ENCODE data around the gene RPS21. TPM values are rescaled to one million over a fixed set of nuclear protein-coding genes. Genes with fewer than 3 reads are reported as not detected.
A peak's percentile ranks its signal among the peaks of the same experiment; 100 is the strongest.

The RPS21 gene
- total RNA-seq, 1 experiment from 2014 or later = 3,142 TPM

DNA sequence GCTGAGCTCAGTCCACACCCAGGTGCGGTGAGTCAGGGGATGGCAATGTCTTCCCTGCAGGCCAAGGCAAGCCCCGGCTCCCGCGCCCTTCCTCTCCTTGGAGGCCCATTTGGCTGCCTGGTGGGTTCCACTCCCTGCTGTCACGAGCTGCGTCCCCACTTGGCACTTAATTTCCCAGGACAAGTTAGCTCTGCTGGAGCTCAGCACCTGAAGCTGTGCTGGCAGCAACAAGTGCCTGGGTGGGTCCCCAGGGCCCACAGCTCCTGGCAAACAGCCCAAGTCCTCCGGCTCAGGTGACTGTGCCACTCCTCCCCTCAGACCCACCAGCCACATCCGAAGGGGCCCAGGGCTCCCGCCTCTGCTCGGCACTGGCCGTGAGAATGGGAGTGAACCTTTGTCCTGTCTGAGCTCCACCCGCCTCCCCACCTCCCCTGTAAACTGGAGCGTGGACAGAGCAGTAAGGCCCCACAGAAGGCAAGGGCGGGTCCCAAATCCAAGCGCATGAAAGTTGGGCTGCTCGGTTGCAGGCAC lies 36.7 kb upstream of the RPS21 start:
- Histone ChIP-seq H3K4me1 (peaks cover 17% of the 10 kb centered on the region), H3K4me3 (no peak overlapping the region), H3K27me3 (no peaks in the 10 kb centered on the region), H3K27ac (no peak overlapping the region), H3K36me3 (peaks cover 11% of the 10 kb centered on the region), H3K9me3 (replicated peaks) (peaks cover 5% of the 10 kb centered on the region; the same call in 1 of the 2 replicates)
- DNase-seq = no peak

- H3K4me3 ChIP-seq = no peak overlapping the region
- DNase-seq = no peak
- peaks cover 18% of the 10 kb centered on the region for H3K4me1 ChIP-seq
- no peaks in the 10 kb centered on the region for H3K27me3 ChIP-seq
- H3K27ac ChIP-seq = no peak overlapping the region
- H3K36me3 ChIP-seq = peaks cover 11% of the 10 kb centered on the region
- peaks cover 5% of the 10 kb centered on the region; the same call in 1 of the 2 replicates for H3K9me3 ChIP-seq (replicated peaks)
Observed at GRCh38 chr20:62350629-62351422, 36.1 kb upstream of the RPS21 start.

GRCh38 chr20:62351469-62352401 lies 35.2 kb upstream of the RPS21 start:
- Histone ChIP-seq H3K9me3 (replicated peaks) (peaks cover 5% of the 10 kb centered on the region; the same call in 1 of the 2 replicates), H3K4me1 (peaks cover 24% of the 10 kb centered on the region), H3K27me3 (no peaks in the 10 kb centered on the region), H3K36me3 (peaks cover 11% of the 10 kb centered on the region), H3K27ac (no peak overlapping the region), H3K4me3 (no peak overlapping the region)
- no peak for DNase-seq

- Histone ChIP-seq H3K9me3 (replicated peaks) (peaks cover 5% of the 10 kb centered on the region; the same call in 1 of the 2 replicates), H3K27me3 (no peaks in the 10 kb centered on the region), H3K4me1 (peaks cover 33% of the 10 kb centered on the region), H3K36me3 (peaks cover 11% of the 10 kb centered on the region), H3K4me3 (no peak overlapping the region), H3K27ac (no peak overlapping the region)
- no peak for DNase-seq
Observed at GRCh38 chr20:62352402-62353288, 34.3 kb upstream of the RPS21 start.

DNA sequence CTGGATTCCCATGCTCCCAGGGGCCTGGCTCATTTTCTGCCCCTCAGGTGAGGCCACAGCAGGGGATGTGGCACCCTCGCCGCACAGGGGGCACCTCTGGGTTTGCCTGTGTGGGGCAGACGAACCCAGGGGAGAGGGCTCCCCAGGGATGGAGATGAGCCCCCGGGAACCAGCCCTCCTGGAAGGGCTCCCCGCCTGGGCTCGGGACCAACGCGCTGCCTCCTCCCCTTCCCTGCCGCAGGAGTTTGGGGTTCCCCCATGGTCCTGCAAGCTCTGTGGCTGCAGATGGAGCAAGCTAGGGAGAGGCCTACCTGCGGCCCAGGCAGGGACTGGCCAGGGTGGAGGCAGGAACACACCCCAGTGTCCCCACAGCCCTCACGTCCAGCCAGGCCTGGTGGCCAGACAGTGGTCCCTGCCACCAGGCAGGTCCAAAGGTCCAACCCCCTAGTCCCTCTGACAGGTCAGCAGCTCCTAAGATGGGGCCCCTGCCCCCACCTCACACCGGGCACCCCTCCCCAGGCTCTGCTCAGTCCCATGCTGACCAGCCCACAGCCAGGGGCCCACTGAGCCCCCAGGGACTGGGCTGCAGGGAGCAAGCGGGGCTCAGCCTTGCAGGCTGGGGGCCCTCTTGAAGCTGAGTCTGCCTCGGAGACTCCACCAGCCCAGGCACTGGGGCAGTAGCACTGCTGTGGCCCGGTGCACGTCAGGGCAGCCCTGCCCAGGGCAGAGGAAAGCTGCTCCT lies 33.4 kb upstream of the RPS21 start:
- Histone ChIP-seq H3K27ac (no peak overlapping the region), H3K4me3 (no peak overlapping the region), H3K36me3 (peaks cover 11% of the 10 kb centered on the region), H3K4me1 (peaks cover 41% of the 10 kb centered on the region), H3K9me3 (replicated peaks) (peaks cover 4% of the 10 kb centered on the region; the same call in 1 of the 2 replicates), H3K27me3 (no peaks in the 10 kb centered on the region)
- DNase-seq = no peak

DNA sequence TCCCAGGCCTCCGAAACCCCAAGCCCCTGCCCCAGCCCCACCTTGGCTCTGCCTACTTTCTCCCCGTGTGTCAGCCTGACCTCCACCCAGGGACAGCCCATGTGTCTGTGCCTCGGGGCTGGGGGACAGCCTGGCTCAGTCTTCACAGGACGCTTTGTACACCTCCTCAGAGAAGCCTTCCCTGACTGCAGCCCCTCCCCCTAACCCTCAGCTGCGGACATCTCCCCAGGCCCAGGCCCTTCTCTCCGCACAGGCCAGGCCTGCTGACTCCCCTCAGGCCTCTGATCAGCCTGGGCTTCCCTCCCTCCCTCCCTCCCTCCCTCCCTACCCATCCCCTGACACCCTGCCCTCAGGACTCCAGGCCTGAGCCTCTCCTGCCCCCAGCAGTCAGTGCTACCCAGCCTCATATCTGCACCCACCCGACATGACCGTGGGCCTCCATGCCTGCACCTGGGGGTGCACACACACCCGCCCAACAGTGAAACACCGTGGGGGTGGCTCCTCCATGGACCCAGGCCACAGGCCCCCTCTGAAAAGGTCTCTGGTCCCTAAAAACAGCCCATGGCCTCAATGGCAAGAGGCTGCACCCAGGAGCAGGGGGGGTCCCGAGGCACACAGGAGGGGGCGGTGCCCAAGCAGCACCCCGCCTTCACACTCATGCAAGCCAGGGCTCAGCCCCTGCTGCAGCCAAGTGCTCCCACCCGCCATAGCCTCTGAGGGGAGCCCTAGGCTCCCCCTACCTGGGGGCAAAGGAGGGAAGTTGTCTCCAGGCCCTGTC lies 32.7 kb upstream of the RPS21 start:
- H3K27ac ChIP-seq = peak overlapping the region; percentile 59; the same call in 1 of the 2 replicates
- H3K4me3 ChIP-seq = no peak overlapping the region
- DNase-seq = no peak
- H3K9me3 ChIP-seq (replicated peaks) = no peaks in the 10 kb centered on the region
- peaks cover 7% of the 10 kb centered on the region for H3K36me3 ChIP-seq
- H3K27me3 ChIP-seq = no peaks in the 10 kb centered on the region
- peaks cover 49% of the 10 kb centered on the region for H3K4me1 ChIP-seq

DNA sequence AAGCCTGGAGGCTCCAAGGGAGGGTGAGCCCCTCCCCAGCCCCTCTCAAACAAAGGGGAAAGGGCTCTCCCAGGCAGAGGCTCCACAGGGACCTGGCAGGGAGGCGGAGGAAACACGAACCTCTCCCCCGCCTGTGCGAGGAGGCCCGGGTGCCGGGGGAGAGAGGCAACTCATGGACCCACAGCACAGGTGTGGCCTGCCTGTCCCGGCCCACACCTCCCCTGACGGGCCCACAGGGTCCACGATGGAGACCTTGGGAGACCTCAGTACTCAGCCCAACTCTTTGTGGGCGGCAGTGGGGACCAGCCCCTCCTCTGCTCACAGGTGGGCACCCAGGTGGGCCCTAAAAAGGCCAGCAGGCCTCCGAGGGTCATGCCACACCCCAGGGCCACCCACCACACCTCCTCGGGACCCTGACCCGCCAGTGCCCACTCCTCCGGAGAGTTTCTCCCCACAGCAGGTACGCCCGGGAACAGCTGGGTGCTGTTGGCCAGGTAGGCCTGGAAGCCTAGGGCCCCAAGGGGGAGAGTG lies 32.0 kb upstream of the RPS21 start:
- H3K9me3 ChIP-seq (replicated peaks) = no peaks in the 10 kb centered on the region
- no peaks in the 10 kb centered on the region for H3K27me3 ChIP-seq
- no peak overlapping the region for H3K4me3 ChIP-seq
- no peak for DNase-seq
- H3K4me1 ChIP-seq = peaks cover 53% of the 10 kb centered on the region
- peak overlapping the region; percentile 59 for H3K27ac ChIP-seq
- peaks cover 7% of the 10 kb centered on the region for H3K36me3 ChIP-seq

- Histone ChIP-seq H3K27ac (peak overlapping the region; percentile 59), H3K27me3 (no peaks in the 10 kb centered on the region), H3K4me1 (peaks cover 53% of the 10 kb centered on the region), H3K9me3 (replicated peaks) (no peaks in the 10 kb centered on the region), H3K36me3 (peaks cover 7% of the 10 kb centered on the region), H3K4me3 (no peak overlapping the region)
- DNase-seq = peak; percentile 79 to 80
Observed at GRCh38 chr20:62355516-62355877, 31.4 kb upstream of the RPS21 start.

- peak; percentile 81 for DNase-seq
- Histone ChIP-seq H3K27ac (peak overlapping the region; percentile 59), H3K36me3 (peaks cover 7% of the 10 kb centered on the region), H3K4me1 (peaks cover 56% of the 10 kb centered on the region), H3K4me3 (peak overlapping the region; percentile 38), H3K9me3 (replicated peaks) (no peaks in the 10 kb centered on the region), H3K27me3 (no peaks in the 10 kb centered on the region)
Observed at GRCh38 chr20:62355878-62356588, 30.9 kb upstream of the RPS21 start.

GRCh38 chr20:62356589-62357186 lies 30.2 kb upstream of the RPS21 start:
- Histone ChIP-seq H3K4me3 (peak overlapping the region; percentile 38), H3K27ac (peak overlapping the region; percentile 59), H3K36me3 (peaks cover under 1% of the 10 kb centered on the region), H3K4me1 (peaks cover 63% of the 10 kb centered on the region), H3K9me3 (replicated peaks) (no peaks in the 10 kb centered on the region), H3K27me3 (no peaks in the 10 kb centered on the region)
- DNase-seq = no peak

DNA sequence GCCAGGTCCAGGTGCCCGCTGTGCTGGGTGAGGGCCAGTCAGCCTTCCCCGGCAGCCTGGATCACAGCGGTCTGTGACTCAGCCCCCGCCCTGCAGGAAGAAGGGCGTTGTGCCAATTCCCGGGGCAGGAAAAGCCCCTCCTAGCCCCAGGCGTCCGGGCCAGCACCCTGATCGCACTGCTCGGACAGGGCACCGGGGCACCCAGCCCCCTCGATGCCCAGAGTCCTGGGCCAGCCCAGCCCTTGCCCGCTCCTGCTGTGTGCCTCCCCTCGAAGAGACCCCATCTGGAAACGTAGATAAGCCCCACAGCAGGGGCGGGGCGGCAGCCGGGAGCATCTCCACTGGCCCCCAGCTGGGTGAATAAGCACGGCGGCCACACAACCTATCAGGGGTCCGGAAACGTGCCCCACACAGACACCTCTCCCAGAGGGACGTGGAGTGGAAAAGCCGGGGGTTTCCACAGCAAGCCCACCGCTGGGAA lies 29.7 kb upstream of the RPS21 start:
- Histone ChIP-seq H3K9me3 (replicated peaks) (no peaks in the 10 kb centered on the region), H3K36me3 (no peaks in the 10 kb centered on the region; the same call in 1 of the 2 replicates), H3K27ac (peak overlapping the region; percentile 59), H3K27me3 (no peaks in the 10 kb centered on the region), H3K4me3 (peak overlapping the region; percentile 38), H3K4me1 (peaks cover 68% of the 10 kb centered on the region)
- DNase-seq = peak; percentile 88

- DNase-seq = no peak
- no peaks in the 10 kb centered on the region for H3K36me3 ChIP-seq
- H3K27ac ChIP-seq = peak overlapping the region; percentile 59
- H3K9me3 ChIP-seq (replicated peaks) = no peaks in the 10 kb centered on the region
- peak overlapping the region; percentile 38 for H3K4me3 ChIP-seq
- no peaks in the 10 kb centered on the region for H3K27me3 ChIP-seq
- H3K4me1 ChIP-seq = peaks cover 73% of the 10 kb centered on the region
Observed at GRCh38 chr20:62357681-62358080, 29.2 kb upstream of the RPS21 start.

Data from SJCRH30 (cell line).